Measurements from ENCODE around the gene OR4M1. TPM values are rescaled to one million over a fixed set of nuclear protein-coding genes. Genes with fewer than 3 reads are reported as not detected.
"Not testable (repeated sequence)": the region's sequence is repeated elsewhere in the genome, so short reads cannot be mapped to it uniquely, and the experiment has no call there.

The OR4M1 gene
- not detected for polyA plus RNA-seq (2012; ENCODE audit: insufficient read depth, insufficient read length)

GRCh38 chr14:19773204-19773603 lies at the start of gene OR4M1:
Gene OR4M1, plus strand, starts transcription at chr14:19773504. Its CDS starts 6,819 bp downstream, at chr14:19780323.
- not testable (repeated sequence) for H3K4me3 ChIP-seq (ENCODE audit: low read length)

GRCh38 chr14:19729359-19729758 lies 43.9 kb upstream of the OR4M1 start:
- H3K4me3 ChIP-seq (ENCODE audit: low read length): no peak overlapping the region
- no peak for DNase-seq (ENCODE audit: low read depth, low spot score)

More at GRCh38 chr14:19773204-19773603, at the start of gene OR4M1:
- DNase-seq (ENCODE audit: low read depth, low spot score): not testable (repeated sequence)

- H3K4me3 ChIP-seq (ENCODE audit: low read length): no peak overlapping the region
- DNase-seq (ENCODE audit: low read depth, low spot score): no peak
These were observed 43.5 kb upstream of the OR4M1 start for GRCh38 chr14:19729763-19730162.

GRCh38 chr14:19733893-19734292 lies 39.4 kb upstream of the OR4M1 start:
- DNase-seq (ENCODE audit: low read depth, low spot score); H3K4me3 ChIP-seq (ENCODE audit: low read length): not testable (repeated sequence)

- no peak for DNase-seq (ENCODE audit: low read depth, low spot score)
These were observed 30.0 kb upstream of the OR4M1 start, which contains the start of gene OR4Q3 for GRCh38 chr14:19743256-19743655. Gene OR4Q3, plus strand, starts transcription at chr14:19743571.

GRCh38 chr14:19752316-19752715 lies 21.0 kb upstream of the OR4M1 start:
- H3K4me3 ChIP-seq (ENCODE audit: low read length): not testable (repeated sequence)

More at GRCh38 chr14:19743256-19743655, 30.0 kb upstream of the OR4M1 start, which contains the start of gene OR4Q3:
- no peak within 1 kb of the TSS for H3K4me3 ChIP-seq (ENCODE audit: low read length)

GRCh38 chr14:19754172-19754571 lies 19.1 kb upstream of the OR4M1 start:
- no peak for DNase-seq (ENCODE audit: low read depth, low spot score)
- H3K4me3 ChIP-seq (ENCODE audit: low read length): no peak overlapping the region

More at GRCh38 chr14:19752316-19752715, 21.0 kb upstream of the OR4M1 start:
- not testable (repeated sequence) for DNase-seq (ENCODE audit: low read depth, low spot score)

- not testable (repeated sequence) for H3K4me3 ChIP-seq (ENCODE audit: low read length); DNase-seq (ENCODE audit: low read depth, low spot score)
These were observed 1.8 kb upstream of the OR4M1 start for GRCh38 chr14:19771491-19771890.

GRCh38 chr14:19771895-19772430 lies 1.3 kb upstream of the OR4M1 start:
- H3K4me3 ChIP-seq (ENCODE audit: low read length): no peak overlapping the region
- DNase-seq (ENCODE audit: low read depth, low spot score): no peak

- not testable (repeated sequence) for DNase-seq (ENCODE audit: low read depth, low spot score); H3K4me3 ChIP-seq (ENCODE audit: low read length)
These were observed 850 bp upstream of the OR4M1 start for GRCh38 chr14:19772454-19772853.

- no peak overlapping the region for H3K4me3 ChIP-seq (ENCODE audit: low read length)
- no peak for DNase-seq (ENCODE audit: low read depth, low spot score)
These were observed 2.3 kb downstream of the OR4M1 start for GRCh38 chr14:19775587-19775986.

- not testable (repeated sequence) for DNase-seq (ENCODE audit: low read depth, low spot score); H3K4me3 ChIP-seq (ENCODE audit: low read length)
These were observed 12.5 kb downstream of the OR4M1 start for GRCh38 chr14:19785848-19786247.

GRCh38 chr14:19787318-19787717 lies 14.0 kb downstream of the OR4M1 start:
- H3K4me3 ChIP-seq (ENCODE audit: low read length); DNase-seq (ENCODE audit: low read depth, low spot score): not testable (repeated sequence)

- not testable (repeated sequence) for H3K4me3 ChIP-seq (ENCODE audit: low read length); DNase-seq (ENCODE audit: low read depth, low spot score)
These were observed 14.8 kb downstream of the OR4M1 start for GRCh38 chr14:19788150-19788549.

GRCh38 chr14:19796520-19797108 lies 23.3 kb downstream of the OR4M1 start:
- not testable (repeated sequence) for H3K4me3 ChIP-seq (ENCODE audit: low read length); DNase-seq (ENCODE audit: low read depth, low spot score)

GRCh38 chr14:19799880-19800279 lies 26.6 kb downstream of the OR4M1 start:
- DNase-seq (ENCODE audit: low read depth, low spot score): no peak
- H3K4me3 ChIP-seq (ENCODE audit: low read length): no peak overlapping the region

GRCh38 chr14:19800282-19801117 lies 27.2 kb downstream of the OR4M1 start:
- no peak for DNase-seq (ENCODE audit: low read depth, low spot score)
- no peak overlapping the region for H3K4me3 ChIP-seq (ENCODE audit: low read length)

- DNase-seq (ENCODE audit: low read depth, low spot score): no peak
- no peak overlapping the region for H3K4me3 ChIP-seq (ENCODE audit: low read length)
These were observed 27.8 kb downstream of the OR4M1 start for GRCh38 chr14:19801118-19801464.

- H3K4me3 ChIP-seq (ENCODE audit: low read length); DNase-seq (ENCODE audit: low read depth, low spot score): not testable (repeated sequence)
These were observed 30.2 kb downstream of the OR4M1 start, which contains the start of gene OR4N2 for GRCh38 chr14:19803470-19803869. Gene OR4N2, plus strand, starts transcription at chr14:19803770. Its CDS starts 23,679 bp downstream, at chr14:19827449.
